Stimulated activated naive CD8-positive, alpha-beta T cell treated with anti-CD3 and anti-CD28 coated beads, Interleukin-15, Interleukin-2, amounts not matched to agents 100 U/mL and 50 U/mL, for 24 hours (primary cell): ENCODE data around the gene ZNF599.

Experiments
- ATAC-seq: fragments of 150-1000 bp; cut with Tn5 transposase; one replicate; pipeline ENCODE4 v1.10.0; 2021
- DNase-seq: peaks from one replicate; pipeline ENCODE4 v3.0.0; 2021

ZNF599 gene

GRCh38 chr19:34744896-34745690, 27.9 kb downstream of the ZNF599 start:
- no peak for ATAC-seq
- no peak for DNase-seq

- DNase-seq (no peak), ATAC-seq (no peak)
These were observed 38.4 kb downstream of the ZNF599 start for GRCh38 chr19:34734537-34735103.

- ATAC-seq (peak; percentile 87), DNase-seq (peak; percentile 81)
These were observed 39.1 kb downstream of the ZNF599 start, which contains the start of gene ZNF181 for GRCh38 chr19:34733746-34734536. Gene ZNF181, plus strand, starts transcription at chr19:34734243. Its CDS starts 795 bp downstream, at chr19:34735038.

- ATAC-seq (peak; percentile 8), DNase-seq (peak; percentile 55)
These were observed 39.7 kb downstream of the ZNF599 start for GRCh38 chr19:34733266-34733745.

- DNase-seq (no peak), ATAC-seq (no peak)
These were observed 40.3 kb downstream of the ZNF599 start for GRCh38 chr19:34732612-34733211.

GRCh38 chr19:34731964-34732363, 41.1 kb downstream of the ZNF599 start:
- ATAC-seq: no peak
- no peak for DNase-seq

GRCh38 chr19:34731019-34731829, 41.8 kb downstream of the ZNF599 start:
- no peak for ATAC-seq
- DNase-seq: no peak

GRCh38 chr19:34725400-34725799, 47.6 kb downstream of the ZNF599 start:
- DNase-seq: no peak

GRCh38 chr19:34722353-34722752, 50.7 kb downstream of the ZNF599 start:
- ATAC-seq (no peak), DNase-seq (no peak)

More at GRCh38 chr19:34725400-34725799, 47.6 kb downstream of the ZNF599 start:
- no peak for ATAC-seq

- ATAC-seq (no peak), DNase-seq (no peak)
These were observed 57.7 kb downstream of the ZNF599 start for GRCh38 chr19:34715357-34715756.

GRCh38 chr19:34713262-34713637, 59.8 kb downstream of the ZNF599 start:
- DNase-seq (peak; percentile 11), ATAC-seq (no peak)

- ATAC-seq (peak; percentile 57), DNase-seq (peak; percentile 44)
These were observed 60.4 kb downstream of the ZNF599 start for GRCh38 chr19:34712395-34713261.

GRCh38 chr19:34711890-34712289, 61.1 kb downstream of the ZNF599 start:
- DNase-seq: no peak
- ATAC-seq: no peak
